Measurements from ENCODE around the gene DBNL.

DNA sequence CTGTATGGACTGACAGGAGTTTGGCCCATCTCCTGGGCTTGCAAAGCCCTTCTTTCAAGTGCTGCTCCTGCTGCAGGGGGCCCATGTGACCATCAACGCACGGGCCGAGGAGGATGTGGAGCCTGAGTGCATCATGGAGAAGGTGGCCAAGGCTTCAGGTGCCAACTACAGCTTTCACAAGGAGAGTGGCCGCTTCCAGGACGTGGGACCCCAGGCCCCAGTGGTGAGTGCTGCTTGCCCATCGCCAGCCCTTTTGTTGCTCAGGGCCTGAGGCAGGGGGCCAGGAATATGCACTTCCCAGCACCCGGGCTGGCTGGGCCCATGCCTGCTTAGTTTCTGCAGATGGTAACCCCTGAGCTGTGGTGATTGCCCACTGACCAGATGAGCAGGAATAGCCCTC is 12.2 kb downstream of the DBNL start:
- TF ChIP-seq, protein P1, sequence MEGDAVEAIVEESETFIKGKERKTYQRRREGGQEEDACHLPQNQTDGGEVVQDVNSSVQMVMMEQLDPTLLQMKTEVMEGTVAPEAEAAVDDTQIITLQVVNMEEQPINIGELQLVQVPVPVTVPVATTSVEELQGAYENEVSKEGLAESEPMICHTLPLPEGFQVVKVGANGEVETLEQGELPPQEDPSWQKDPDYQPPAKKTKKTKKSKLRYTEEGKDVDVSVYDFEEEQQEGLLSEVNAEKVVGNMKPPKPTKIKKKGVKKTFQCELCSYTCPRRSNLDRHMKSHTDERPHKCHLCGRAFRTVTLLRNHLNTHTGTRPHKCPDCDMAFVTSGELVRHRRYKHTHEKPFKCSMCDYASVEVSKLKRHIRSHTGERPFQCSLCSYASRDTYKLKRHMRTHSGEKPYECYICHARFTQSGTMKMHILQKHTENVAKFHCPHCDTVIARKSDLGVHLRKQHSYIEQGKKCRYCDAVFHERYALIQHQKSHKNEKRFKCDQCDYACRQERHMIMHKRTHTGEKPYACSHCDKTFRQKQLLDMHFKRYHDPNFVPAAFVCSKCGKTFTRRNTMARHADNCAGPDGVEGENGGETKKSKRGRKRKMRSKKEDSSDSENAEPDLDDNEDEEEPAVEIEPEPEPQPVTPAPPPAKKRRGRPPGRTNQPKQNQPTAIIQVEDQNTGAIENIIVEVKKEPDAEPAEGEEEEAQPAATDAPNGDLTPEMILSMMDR (IDR thresholded peaks at IDR 0.05), result no peak
- TF ChIP-seq POLR2AphosphoS5 (IDR thresholded peaks at IDR 0.05; ENCODE audit: low read depth, low read length), result no peak
